KMS-11 (cell line): ENCODE measurements around the gene NAMPT.

Experiments used
- H2AFZ ChIP-seq: fragments of 200-600 bp; sonication (generic); 2 replicates; pipeline ENCODE4 v1.6.1; 2016; ENCODE audit warnings: antibody characterized with exemption, mixed run types, low read depth
- H3K27ac ChIP-seq: fragments of 200-600 bp; sonication (generic); 2 replicates; pipeline ENCODE4 v1.6.1; 2016; ENCODE audit warnings: mild to moderate bottlenecking, mixed run types
- H3K27me3 ChIP-seq: fragments of 200-600 bp; sonication (generic); 2 replicates; pipeline ENCODE4 v1.6.1; 2017; ENCODE audit warnings: mild to moderate bottlenecking, low read depth, mixed run types, moderate library complexity; ENCODE audit not compliant: insufficient read depth
- H3K36me3 ChIP-seq: fragments of 200-600 bp; sonication (generic); 2 replicates; pipeline ENCODE4 v1.6.1; 2017; ENCODE audit warnings: mild to moderate bottlenecking, mixed run types; ENCODE audit not compliant: insufficient read depth
- H3K4me1 ChIP-seq: fragments of 200-600 bp; sonication (generic); 2 replicates; pipeline ENCODE4 v1.6.1; 2016; ENCODE audit warnings: mild to moderate bottlenecking, low read depth, mixed run types; ENCODE audit not compliant: poor library complexity, severe bottlenecking
- H3K4me2 ChIP-seq: fragments of 200-600 bp; sonication (generic); 2 replicates; pipeline ENCODE4 v1.7.0; 2016; ENCODE audit warnings: mild to moderate bottlenecking, mixed run types
- H3K4me3 ChIP-seq: fragments of 200-600 bp; sonication (generic); IDR thresholded peaks from 2 replicates; pipeline ENCODE4 v1.6.1; 2017; ENCODE audit warnings: low read depth, low read length, mixed read lengths; ENCODE audit not compliant: insufficient read depth
- H3K79me2 ChIP-seq: fragments of 200-600 bp; sonication (generic); 2 replicates; pipeline ENCODE4 v1.6.1; 2016; ENCODE audit warnings: low read depth, mixed run types; ENCODE audit not compliant: insufficient read depth
- H3K9ac ChIP-seq: fragments of 200-600 bp; sonication (generic); 2 replicates; pipeline ENCODE4 v1.6.1; 2016; ENCODE audit warnings: mild to moderate bottlenecking, mixed run types
- H4K20me1 ChIP-seq: fragments of 200-600 bp; sonication (generic); 2 replicates; pipeline ENCODE4 v1.6.1; 2016; ENCODE audit warnings: mild to moderate bottlenecking, mixed run types; ENCODE audit not compliant: insufficient read depth
- CTCF ChIP-seq: fragments of 200-600 bp; sonication (generic); conservative IDR thresholded peaks from 2 replicates; pipeline ENCODE4 v1.6.1; 2017; ENCODE audit warnings: low read depth, mild to moderate bottlenecking, antibody characterized with exemption, low read length, moderate library complexity, mixed read lengths

Gene NAMPT

GRCh38 chr7:106258789-106259188, 26.0 kb downstream of the NAMPT start:
- Histone ChIP-seq H3K36me3 (no peaks in the 10 kb centered on the region; the same call in 1 of the 2 replicates), H3K4me2 (no peak overlapping the region), H3K4me1 (peaks cover 26% of the 10 kb centered on the region), H3K27me3 (no peaks in the 10 kb centered on the region), H3K4me3 (no peak overlapping the region), H4K20me1 (no peaks in the 10 kb centered on the region; the same call in 1 of the 2 replicates), H2AFZ (no peak overlapping the region), H3K9ac (no peak overlapping the region), H3K79me2 (no peaks in the 10 kb centered on the region), H3K27ac (no peak overlapping the region)
- TF ChIP-seq CTCF, result no peak

DNA sequence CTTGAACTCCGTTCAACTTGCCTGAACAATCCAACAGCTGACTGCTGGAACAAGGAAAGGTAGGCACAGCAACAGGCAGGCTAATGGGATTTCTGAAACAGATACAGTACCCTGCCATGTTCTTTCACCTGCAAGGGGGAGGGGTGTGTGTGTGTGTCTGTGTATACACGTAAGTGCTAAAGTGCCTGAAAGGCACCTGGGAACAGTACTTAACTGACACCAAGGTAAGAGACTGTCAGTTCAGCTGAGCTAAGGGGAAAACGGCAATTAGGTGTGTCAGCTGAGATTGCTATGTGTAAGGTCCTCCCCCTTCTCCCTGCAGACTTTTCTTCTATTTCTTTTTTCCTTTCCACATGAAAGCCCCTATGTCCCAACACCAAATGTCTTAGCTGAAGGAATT, 27.0 kb downstream of the NAMPT start:
- no peak for TF ChIP-seq CTCF
- peaks cover 26% of the 10 kb centered on the region for H3K4me1 ChIP-seq
- no peak overlapping the region for H3K4me2 ChIP-seq
- H3K36me3 ChIP-seq, result peaks cover 2% of the 10 kb centered on the region; the same call in 1 of the 2 replicates
- H4K20me1 ChIP-seq, result no peaks in the 10 kb centered on the region; the same call in 1 of the 2 replicates
- no peak overlapping the region for H3K27ac ChIP-seq
- H2AFZ ChIP-seq, result no peak overlapping the region
- no peaks in the 10 kb centered on the region for H3K27me3 ChIP-seq
- H3K4me3 ChIP-seq, result no peak overlapping the region
- H3K79me2 ChIP-seq, result no peaks in the 10 kb centered on the region
- H3K9ac ChIP-seq, result no peak overlapping the region

GRCh38 chr7:106256144-106256543, 28.6 kb downstream of the NAMPT start:
- Histone ChIP-seq H3K4me2 (peak overlapping the region; percentile 1; the same call in 1 of the 2 replicates), H3K79me2 (no peaks in the 10 kb centered on the region), H3K9ac (no peak overlapping the region), H3K36me3 (peaks cover 9% of the 10 kb centered on the region; the same call in 1 of the 2 replicates), H3K4me1 (peaks cover 22% of the 10 kb centered on the region), H2AFZ (no peak overlapping the region), H4K20me1 (no peaks in the 10 kb centered on the region; the same call in 1 of the 2 replicates), H3K27me3 (no peaks in the 10 kb centered on the region), H3K27ac (no peak overlapping the region), H3K4me3 (no peak overlapping the region)
- no peak for TF ChIP-seq CTCF

DNA sequence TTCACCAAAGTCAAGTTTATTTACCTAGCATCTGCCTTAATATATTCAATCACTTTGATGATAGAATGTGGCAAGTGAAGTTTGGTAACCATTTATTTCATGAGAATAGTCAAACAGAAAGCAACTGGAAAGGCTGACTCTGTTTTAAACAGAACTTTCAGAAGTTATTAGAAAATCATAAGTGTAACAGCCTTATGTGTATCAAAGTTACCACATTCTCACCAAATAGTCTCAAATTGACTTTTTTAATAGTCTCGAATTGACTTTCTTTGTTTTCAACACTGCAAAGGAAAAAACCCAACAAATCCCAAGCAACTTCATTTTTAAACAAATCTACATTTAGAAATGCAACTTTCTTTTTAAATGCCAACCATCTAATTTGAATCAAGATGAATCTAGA, 29.5 kb downstream of the NAMPT start:
- H3K27me3 ChIP-seq, result no peaks in the 10 kb centered on the region
- H3K4me3 ChIP-seq, result no peak overlapping the region
- H2AFZ ChIP-seq, result no peak overlapping the region
- H3K9ac ChIP-seq, result no peak overlapping the region
- peaks cover 9% of the 10 kb centered on the region; the same call in 1 of the 2 replicates for H3K36me3 ChIP-seq
- no peak overlapping the region for H3K4me2 ChIP-seq
- no peaks in the 10 kb centered on the region for H3K79me2 ChIP-seq
- H3K4me1 ChIP-seq, result peaks cover 13% of the 10 kb centered on the region
- TF ChIP-seq CTCF, result no peak
- no peaks in the 10 kb centered on the region; the same call in 1 of the 2 replicates for H4K20me1 ChIP-seq
- no peak overlapping the region for H3K27ac ChIP-seq
